Hippocampal formation (tissue), 2 donors: ENCODE measurements around the gene MSI1.
A peak's percentile ranks its signal among the peaks of the same experiment; 100 is the strongest.

Source experiments
- DNase-seq, 2 donors: peaks; one replicate each; lab custom pipeline; 2025; lab: John Stamatoyannopoulos, UW

The MSI1 gene

GRCh38 chr12:120376934-120377572, 8.1 kb upstream of the MSI1 start:
- no peak for DNase-seq

GRCh38 chr12:120376416-120376815, 7.5 kb upstream of the MSI1 start:
- no peak for DNase-seq

- DNase-seq, result no peak
Observed at GRCh38 chr12:120376009-120376408, 7.0 kb upstream of the MSI1 start.

- no peak for DNase-seq
Observed at GRCh38 chr12:120373683-120374082, 4.7 kb upstream of the MSI1 start.

GRCh38 chr12:120370343-120371243, 1.6 kb upstream of the MSI1 start:
- DNase-seq, result no peak

- no peak for DNase-seq
Observed at GRCh38 chr12:120369603-120370342, 809 bp upstream of the MSI1 start.

GRCh38 chr12:120367924-120368788, 808 bp downstream of the MSI1 start:
- no peak for DNase-seq

GRCh38 chr12:120367233-120367923, 1.6 kb downstream of the MSI1 start:
- no peak for DNase-seq

- no peak for DNase-seq
Observed at GRCh38 chr12:120366845-120367232, 2.1 kb downstream of the MSI1 start.

GRCh38 chr12:120366341-120366705, 2.6 kb downstream of the MSI1 start:
- no peak for DNase-seq

GRCh38 chr12:120365675-120366340, 3.2 kb downstream of the MSI1 start:
- DNase-seq, result no peak

- no peak for DNase-seq
Observed at GRCh38 chr12:120364487-120364886, 4.5 kb downstream of the MSI1 start.

GRCh38 chr12:120363274-120363855, 5.6 kb downstream of the MSI1 start:
- no peak for DNase-seq

GRCh38 chr12:120362516-120363273, 6.3 kb downstream of the MSI1 start:
- no peak for DNase-seq

GRCh38 chr12:120361506-120362208, 7.3 kb downstream of the MSI1 start:
- DNase-seq, result peak; percentile 67 to 79

GRCh38 chr12:120359128-120359527, 9.8 kb downstream of the MSI1 start:
- no peak for DNase-seq

- no peak for DNase-seq
Observed at GRCh38 chr12:120358412-120359100, 10.4 kb downstream of the MSI1 start.

GRCh38 chr12:120357104-120357503, 11.9 kb downstream of the MSI1 start:
- no peak for DNase-seq
